WTC11 (cell line): Measurements from ENCODE around the gene CNTLN. TPM values are rescaled to one million over a fixed set of nuclear protein-coding genes. Genes with fewer than 3 reads are reported as not detected.

Source experiments
- ATAC-seq: fragments of 200-7000 bp; cut with Tn5 transposase; 2 replicates; pipeline ENCODE4 v1.10.0; 2021; ENCODE audit warnings: mild to moderate bottlenecking, moderate library complexity
- CTCF ChIA-PET: fragments of 300-600 bp; sonication (Branson Sonifier 250); formaldehyde crosslinking; loops from one replicate; lab custom pipeline; 2021; ENCODE audit warnings: antibody characterized with exemption; lab: Charles Lee
- POLR2A ChIA-PET: fragments of 350-600 bp; sonication (Branson Sonifier 250); formaldehyde crosslinking; loops from one replicate; lab custom pipeline; 2021; ENCODE audit warnings: antibody characterized with exemption; lab: Charles Lee
- DNase-seq: peaks from one replicate; pipeline ENCODE4 v3.0.0; 2021; ENCODE audit warnings: low spot score
- H3K27ac Mint-ChIP-seq: 2 replicates; pipeline ENCODE4 v1.8.0; 2021; ENCODE audit warnings: mixed read lengths
- H3K27me3 Mint-ChIP-seq: 2 replicates; pipeline ENCODE4 v1.8.0; 2021; ENCODE audit warnings: low read depth, mild to moderate bottlenecking, moderate library complexity, mixed read lengths
- H3K36me3 Mint-ChIP-seq: 2 replicates; pipeline ENCODE4 v1.8.0; 2021; ENCODE audit warnings: mixed read lengths
- H3K4me1 Mint-ChIP-seq: 2 replicates; pipeline ENCODE4 v1.8.0; 2022; ENCODE audit warnings: mixed read lengths
- H3K4me3 Mint-ChIP-seq: 2 replicates; pipeline ENCODE4 v1.8.0; 2021; ENCODE audit warnings: mild to moderate bottlenecking, moderate library complexity, mixed read lengths
- H3K9me3 Mint-ChIP-seq: 2 replicates; pipeline ENCODE4 v1.8.0; 2021; ENCODE audit warnings: mixed read lengths
- ATF1 ChIP-seq: sonication (generic); formaldehyde crosslinking; IDR thresholded peaks from 2 replicates; pipeline ENCODE4 v1.8.1; 2023; ENCODE audit warnings: mild to moderate bottlenecking, moderate library complexity, missing genetic modification reagents
- ELF4 ChIP-seq: sonication (generic); formaldehyde crosslinking; IDR thresholded peaks from 2 replicates; pipeline ENCODE4 v1.8.1; 2022; ENCODE audit warnings: low read depth, mild to moderate bottlenecking, moderate library complexity, missing genetic modification reagents
- ESRRA ChIP-seq: sonication (generic); formaldehyde crosslinking; IDR thresholded peaks from 2 replicates; pipeline ENCODE4 v1.8.1; 2022; ENCODE audit warnings: mild to moderate bottlenecking, missing genetic modification reagents, borderline replicate concordance
- FOXK1 ChIP-seq: sonication (generic); formaldehyde crosslinking; IDR thresholded peaks from 2 replicates; pipeline ENCODE4 v1.8.0; 2022; ENCODE audit warnings: mild to moderate bottlenecking, moderate library complexity, missing genetic modification reagents
- IRF2 ChIP-seq: sonication (generic); formaldehyde crosslinking; IDR thresholded peaks from 2 replicates; pipeline ENCODE4 v1.8.0; 2022; ENCODE audit warnings: low read depth, missing genetic modification reagents, borderline replicate concordance
- JUN ChIP-seq: sonication (generic); formaldehyde crosslinking; IDR thresholded peaks from 2 replicates; pipeline ENCODE4 v1.8.0; 2023; ENCODE audit warnings: mild to moderate bottlenecking, missing genetic modification reagents
- KAT7 ChIP-seq: sonication (generic); formaldehyde crosslinking; IDR thresholded peaks from 2 replicates; pipeline ENCODE4 v1.8.1; 2023; ENCODE audit warnings: missing genetic modification reagents, mild to moderate bottlenecking, borderline replicate concordance
- NR1H2 ChIP-seq: sonication (generic); formaldehyde crosslinking; IDR thresholded peaks from 2 replicates; pipeline ENCODE4 v1.9.0; 2021; ENCODE audit warnings: mild to moderate bottlenecking, moderate library complexity, missing genetic modification reagents
- NR2C2 ChIP-seq: sonication (generic); formaldehyde crosslinking; IDR thresholded peaks from 2 replicates; pipeline ENCODE4 v1.8.0; 2022; ENCODE audit warnings: mild to moderate bottlenecking, missing genetic modification reagents
- OVOL2 ChIP-seq: fragments of 250-450 bp; sonication (Bioruptor Pico); IDR thresholded peaks from 2 replicates; pipeline ENCODE4 v1.9.0; 2021; ENCODE audit warnings: mild to moderate bottlenecking, borderline replicate concordance
- PRRX2 ChIP-seq: fragments of 250-450 bp; sonication (Bioruptor Pico); IDR thresholded peaks from 2 replicates; pipeline ENCODE4 v1.8.0; 2021; ENCODE audit warnings: mild to moderate bottlenecking
- SP1 ChIP-seq: sonication (generic); formaldehyde crosslinking; conservative IDR thresholded peaks from 2 replicates; pipeline ENCODE4 v1.8.1; 2022; ENCODE audit warnings: missing genetic modification reagents
- TEAD4 ChIP-seq: sonication (generic); formaldehyde crosslinking; IDR thresholded peaks from 2 replicates; pipeline ENCODE4 v1.8.0; 2022; ENCODE audit warnings: mild to moderate bottlenecking, missing genetic modification reagents
- ZBTB21 ChIP-seq: sonication (generic); formaldehyde crosslinking; IDR thresholded peaks from 2 replicates; pipeline ENCODE4 v1.8.1; 2023; ENCODE audit warnings: mild to moderate bottlenecking, missing genetic modification reagents, borderline replicate concordance
- ZNF219 ChIP-seq: sonication (generic); formaldehyde crosslinking; IDR thresholded peaks from 2 replicates; pipeline ENCODE4 v1.8.0; 2023; ENCODE audit warnings: missing genetic modification reagents, mild to moderate bottlenecking, borderline replicate concordance
- ZNF263 ChIP-seq: sonication (generic); formaldehyde crosslinking; IDR thresholded peaks from 2 replicates; pipeline ENCODE4 v1.8.1; 2022; ENCODE audit warnings: low read depth, mild to moderate bottlenecking, moderate library complexity, missing genetic modification reagents
- ZNF416 ChIP-seq: fragments of 250-450 bp; sonication (Bioruptor Pico); IDR thresholded peaks from 2 replicates; pipeline ENCODE4 v1.9.0; 2021; ENCODE audit warnings: mild to moderate bottlenecking, inconsistent platforms
- ZNF671 ChIP-seq: fragments of 250-450 bp; sonication (Bioruptor Pico); IDR thresholded peaks from 2 replicates; pipeline ENCODE4 v1.8.0; 2021; ENCODE audit warnings: mild to moderate bottlenecking
- total RNA-seq: library from RNA; stranded (reverse); gene quantifications from 3 replicates; pipeline ENCODE4 v1.2.3, GENCODE V29; 2021
- TF ChIP-seq, protein P1 (sequence below): sonication (generic); formaldehyde crosslinking; IDR thresholded peaks from 2 replicates; pipeline ENCODE4 v1.8.0; 2023; ENCODE audit warnings: mild to moderate bottlenecking, missing genetic modification reagents
- TF ChIP-seq, protein P2 (sequence below): sonication (generic); formaldehyde crosslinking; conservative IDR thresholded peaks from 2 replicates; pipeline ENCODE4 v1.8.1; 2022; ENCODE audit warnings: mild to moderate bottlenecking, missing genetic modification reagents
- TF ChIP-seq, protein P3 (sequence below): sonication (generic); formaldehyde crosslinking; IDR thresholded peaks from 2 replicates; pipeline ENCODE4 v1.8.0; 2022; ENCODE audit warnings: mild to moderate bottlenecking, missing genetic modification reagents
- TF ChIP-seq, protein P4 (sequence below): sonication (generic); formaldehyde crosslinking; IDR thresholded peaks from 2 replicates; pipeline ENCODE4 v1.8.1; 2023; ENCODE audit warnings: mild to moderate bottlenecking, missing genetic modification reagents, moderate library complexity
- TF ChIP-seq, protein P5 (sequence below): fragments of 200-600 bp; IDR thresholded peaks from 2 replicates; pipeline ENCODE4 v1.8.0; 2022; ENCODE audit warnings: antibody characterized with exemption
- TF ChIP-seq, protein P6 (sequence below): sonication (generic); formaldehyde crosslinking; IDR thresholded peaks from 2 replicates; pipeline ENCODE4 v1.8.0; 2023; ENCODE audit warnings: missing genetic modification reagents

Gene CNTLN
- total RNA-seq, 1 experiment from 2014 or later = 13.4 TPM

DNA sequence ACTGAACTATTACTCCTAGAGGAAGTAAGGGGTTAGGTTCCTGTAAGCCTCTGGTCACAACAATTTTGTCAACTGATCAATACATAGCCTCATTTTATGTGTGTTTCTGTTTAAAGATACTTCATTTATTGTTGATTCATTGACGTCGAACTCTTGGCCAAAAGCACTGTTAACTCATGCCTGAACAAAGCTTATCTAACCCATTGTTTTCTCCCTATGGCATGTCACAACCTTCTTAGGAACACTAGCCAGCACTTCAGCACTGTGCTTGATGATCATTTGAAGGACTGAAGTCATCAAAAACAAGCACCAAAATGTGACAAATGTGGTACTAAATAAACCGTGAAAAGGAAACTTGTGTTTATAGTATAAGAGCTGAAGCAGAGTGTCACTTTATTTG lies 13.5 kb downstream of the CNTLN start:
- no peaks in the 10 kb centered on the region for H3K9me3 Mint-ChIP-seq
- DNase-seq (no peak), ATAC-seq (no peak)
- TF ChIP-seq ZNF671 (CRISPR knock-in tag) = no peak
- TF ChIP-seq, protein P1, sequence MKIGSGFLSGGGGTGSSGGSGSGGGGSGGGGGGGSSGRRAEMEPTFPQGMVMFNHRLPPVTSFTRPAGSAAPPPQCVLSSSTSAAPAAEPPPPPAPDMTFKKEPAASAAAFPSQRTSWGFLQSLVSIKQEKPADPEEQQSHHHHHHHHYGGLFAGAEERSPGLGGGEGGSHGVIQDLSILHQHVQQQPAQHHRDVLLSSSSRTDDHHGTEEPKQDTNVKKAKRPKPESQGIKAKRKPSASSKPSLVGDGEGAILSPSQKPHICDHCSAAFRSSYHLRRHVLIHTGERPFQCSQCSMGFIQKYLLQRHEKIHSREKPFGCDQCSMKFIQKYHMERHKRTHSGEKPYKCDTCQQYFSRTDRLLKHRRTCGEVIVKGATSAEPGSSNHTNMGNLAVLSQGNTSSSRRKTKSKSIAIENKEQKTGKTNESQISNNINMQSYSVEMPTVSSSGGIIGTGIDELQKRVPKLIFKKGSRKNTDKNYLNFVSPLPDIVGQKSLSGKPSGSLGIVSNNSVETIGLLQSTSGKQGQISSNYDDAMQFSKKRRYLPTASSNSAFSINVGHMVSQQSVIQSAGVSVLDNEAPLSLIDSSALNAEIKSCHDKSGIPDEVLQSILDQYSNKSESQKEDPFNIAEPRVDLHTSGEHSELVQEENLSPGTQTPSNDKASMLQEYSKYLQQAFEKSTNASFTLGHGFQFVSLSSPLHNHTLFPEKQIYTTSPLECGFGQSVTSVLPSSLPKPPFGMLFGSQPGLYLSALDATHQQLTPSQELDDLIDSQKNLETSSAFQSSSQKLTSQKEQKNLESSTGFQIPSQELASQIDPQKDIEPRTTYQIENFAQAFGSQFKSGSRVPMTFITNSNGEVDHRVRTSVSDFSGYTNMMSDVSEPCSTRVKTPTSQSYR (CRISPR knock-in tag) = no peak
- no peak for TF ChIP-seq ZBTB21 (CRISPR knock-in tag)
- TF ChIP-seq ZNF416 (CRISPR knock-in tag) = no peak
- TF ChIP-seq ATF1 (CRISPR knock-in tag) = no peak
- TF ChIP-seq, protein P2, sequence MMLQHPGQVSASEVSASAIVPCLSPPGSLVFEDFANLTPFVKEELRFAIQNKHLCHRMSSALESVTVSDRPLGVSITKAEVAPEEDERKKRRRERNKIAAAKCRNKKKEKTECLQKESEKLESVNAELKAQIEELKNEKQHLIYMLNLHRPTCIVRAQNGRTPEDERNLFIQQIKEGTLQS (CRISPR knock-in tag) = no peak
- TF ChIP-seq IRF2 (CRISPR knock-in tag) = no peak
- TF ChIP-seq ELF4 = no peak
- no peak for TF ChIP-seq JUN (CRISPR knock-in tag)
- TF ChIP-seq, protein P3, sequence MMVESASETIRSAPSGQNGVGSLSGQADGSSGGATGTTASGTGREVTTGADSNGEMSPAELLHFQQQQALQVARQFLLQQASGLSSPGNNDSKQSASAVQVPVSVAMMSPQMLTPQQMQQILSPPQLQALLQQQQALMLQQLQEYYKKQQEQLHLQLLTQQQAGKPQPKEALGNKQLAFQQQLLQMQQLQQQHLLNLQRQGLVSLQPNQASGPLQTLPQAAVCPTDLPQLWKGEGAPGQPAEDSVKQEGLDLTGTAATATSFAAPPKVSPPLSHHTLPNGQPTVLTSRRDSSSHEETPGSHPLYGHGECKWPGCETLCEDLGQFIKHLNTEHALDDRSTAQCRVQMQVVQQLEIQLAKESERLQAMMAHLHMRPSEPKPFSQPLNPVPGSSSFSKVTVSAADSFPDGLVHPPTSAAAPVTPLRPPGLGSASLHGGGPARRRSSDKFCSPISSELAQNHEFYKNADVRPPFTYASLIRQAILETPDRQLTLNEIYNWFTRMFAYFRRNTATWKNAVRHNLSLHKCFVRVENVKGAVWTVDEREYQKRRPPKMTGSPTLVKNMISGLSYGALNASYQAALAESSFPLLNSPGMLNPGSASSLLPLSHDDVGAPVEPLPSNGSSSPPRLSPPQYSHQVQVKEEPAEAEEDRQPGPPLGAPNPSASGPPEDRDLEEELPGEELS (CRISPR knock-in tag) = no peak
- no peak for TF ChIP-seq FOXK1 (CRISPR knock-in tag)
- TF ChIP-seq, protein P4, sequence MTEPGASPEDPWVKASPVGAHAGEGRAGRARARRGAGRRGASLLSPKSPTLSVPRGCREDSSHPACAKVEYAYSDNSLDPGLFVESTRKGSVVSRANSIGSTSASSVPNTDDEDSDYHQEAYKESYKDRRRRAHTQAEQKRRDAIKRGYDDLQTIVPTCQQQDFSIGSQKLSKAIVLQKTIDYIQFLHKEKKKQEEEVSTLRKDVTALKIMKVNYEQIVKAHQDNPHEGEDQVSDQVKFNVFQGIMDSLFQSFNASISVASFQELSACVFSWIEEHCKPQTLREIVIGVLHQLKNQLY (CRISPR knock-in tag) = no peak
- TF ChIP-seq SP1 (CRISPR knock-in tag) = no peak
- no peak for TF ChIP-seq OVOL2
- TF ChIP-seq NR2C2 = no peak
- peaks cover 33% of the 10 kb centered on the region for H3K36me3 Mint-ChIP-seq
- no peak overlapping the region for H3K27ac Mint-ChIP-seq
- ChIA-PET CTCF (no interaction called here), POLR2A (no interaction called here)
- H3K4me1 Mint-ChIP-seq = no peaks in the 10 kb centered on the region
- no peaks in the 10 kb centered on the region for H3K27me3 Mint-ChIP-seq
- no peak overlapping the region for H3K4me3 Mint-ChIP-seq

DNA sequence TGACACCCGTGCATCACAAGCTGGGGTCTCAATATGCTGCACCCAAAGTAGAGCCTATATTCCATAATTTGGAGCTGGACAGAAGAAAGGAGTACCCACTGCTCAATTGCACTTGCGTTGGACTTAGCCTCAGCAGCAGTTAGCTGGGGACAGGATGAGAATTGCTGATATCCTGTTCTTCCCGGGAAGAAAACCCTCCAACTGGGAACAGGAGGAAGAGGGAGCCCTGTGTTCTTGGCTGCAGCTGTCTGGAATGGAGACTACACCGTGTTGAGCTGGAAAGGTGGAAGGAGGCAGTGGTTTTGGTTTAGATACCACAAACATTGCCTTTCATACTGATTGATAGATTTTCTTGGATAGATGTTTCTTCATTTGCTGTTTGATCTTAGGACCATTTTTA lies 24.6 kb downstream of the CNTLN start:
- CTCF ChIA-PET = no interaction called here

DNA sequence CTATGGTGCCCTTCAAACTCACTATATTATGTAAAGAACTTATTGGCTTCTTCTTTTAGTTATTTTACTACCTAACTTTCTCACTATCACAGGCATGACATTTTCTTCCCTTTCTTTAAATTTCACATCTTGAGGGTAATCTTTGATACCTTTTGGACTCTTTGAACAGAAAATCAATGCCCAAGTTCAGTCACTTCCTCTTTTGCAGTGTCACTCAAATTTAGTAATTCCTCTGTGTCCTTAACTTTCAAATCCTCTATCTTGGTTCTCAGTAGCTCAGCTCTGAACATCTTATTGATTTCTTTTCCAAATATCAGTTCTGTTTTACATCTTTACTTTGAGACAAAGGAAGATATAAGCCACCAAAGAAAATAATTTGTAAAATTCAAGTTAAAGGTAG lies 25.5 kb downstream of the CNTLN start:
- peaks cover 15% of the 10 kb centered on the region for H3K9me3 Mint-ChIP-seq
- no peak for DNase-seq
- peaks cover 14% of the 10 kb centered on the region for H3K36me3 Mint-ChIP-seq
- H3K4me3 Mint-ChIP-seq = no peak overlapping the region
- CTCF ChIA-PET = no interaction called here
- peaks cover 17% of the 10 kb centered on the region for H3K4me1 Mint-ChIP-seq
- ATAC-seq = no peak
- no peaks in the 10 kb centered on the region; the same call in 1 of the 2 replicates for H3K27me3 Mint-ChIP-seq
- no peak overlapping the region for H3K27ac Mint-ChIP-seq
- POLR2A ChIA-PET = no interaction called here
- TF ChIP-seq ZNF219 (CRISPR knock-in tag) (no peak), NR1H2 (CRISPR knock-in tag) (no peak), IRF2 (CRISPR knock-in tag) (no peak), ESRRA (CRISPR knock-in tag) (no peak), TEAD4 (CRISPR knock-in tag) (no peak), PRRX2 (CRISPR knock-in tag) (no peak)
- TF ChIP-seq, protein P1 (CRISPR knock-in tag) = no peak
- TF ChIP-seq, protein P5, sequence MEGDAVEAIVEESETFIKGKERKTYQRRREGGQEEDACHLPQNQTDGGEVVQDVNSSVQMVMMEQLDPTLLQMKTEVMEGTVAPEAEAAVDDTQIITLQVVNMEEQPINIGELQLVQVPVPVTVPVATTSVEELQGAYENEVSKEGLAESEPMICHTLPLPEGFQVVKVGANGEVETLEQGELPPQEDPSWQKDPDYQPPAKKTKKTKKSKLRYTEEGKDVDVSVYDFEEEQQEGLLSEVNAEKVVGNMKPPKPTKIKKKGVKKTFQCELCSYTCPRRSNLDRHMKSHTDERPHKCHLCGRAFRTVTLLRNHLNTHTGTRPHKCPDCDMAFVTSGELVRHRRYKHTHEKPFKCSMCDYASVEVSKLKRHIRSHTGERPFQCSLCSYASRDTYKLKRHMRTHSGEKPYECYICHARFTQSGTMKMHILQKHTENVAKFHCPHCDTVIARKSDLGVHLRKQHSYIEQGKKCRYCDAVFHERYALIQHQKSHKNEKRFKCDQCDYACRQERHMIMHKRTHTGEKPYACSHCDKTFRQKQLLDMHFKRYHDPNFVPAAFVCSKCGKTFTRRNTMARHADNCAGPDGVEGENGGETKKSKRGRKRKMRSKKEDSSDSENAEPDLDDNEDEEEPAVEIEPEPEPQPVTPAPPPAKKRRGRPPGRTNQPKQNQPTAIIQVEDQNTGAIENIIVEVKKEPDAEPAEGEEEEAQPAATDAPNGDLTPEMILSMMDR = no peak

More for the DNA sequence above, 24.6 kb downstream of the CNTLN start:
- peaks cover 23% of the 10 kb centered on the region for H3K36me3 Mint-ChIP-seq
- no peak for TF ChIP-seq ZNF263 (CRISPR knock-in tag)
- TF ChIP-seq, protein P6, sequence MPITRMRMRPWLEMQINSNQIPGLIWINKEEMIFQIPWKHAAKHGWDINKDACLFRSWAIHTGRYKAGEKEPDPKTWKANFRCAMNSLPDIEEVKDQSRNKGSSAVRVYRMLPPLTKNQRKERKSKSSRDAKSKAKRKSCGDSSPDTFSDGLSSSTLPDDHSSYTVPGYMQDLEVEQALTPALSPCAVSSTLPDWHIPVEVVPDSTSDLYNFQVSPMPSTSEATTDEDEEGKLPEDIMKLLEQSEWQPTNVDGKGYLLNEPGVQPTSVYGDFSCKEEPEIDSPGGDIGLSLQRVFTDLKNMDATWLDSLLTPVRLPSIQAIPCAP (CRISPR knock-in tag) = no peak
- TF ChIP-seq KAT7 (CRISPR knock-in tag) = no peak
- TF ChIP-seq, all 79 proteins: peak for 0
- no peak overlapping the region for H3K4me3 Mint-ChIP-seq
- H3K9me3 Mint-ChIP-seq = peaks cover 22% of the 10 kb centered on the region
- POLR2A ChIA-PET = no interaction called here
- no peaks in the 10 kb centered on the region; the same call in 1 of the 2 replicates for H3K27me3 Mint-ChIP-seq
- H3K27ac Mint-ChIP-seq = peak overlapping the region; percentile 54
- ATAC-seq (peak; percentile 79), DNase-seq (no peak)
- H3K4me1 Mint-ChIP-seq = peaks cover 17% of the 10 kb centered on the region
